NCI-H2081 treated with DMSO at 0.1 percent for 48 hours (cell line): Measurements from ENCODE around the gene COQ10B.
"Not testable (repeated sequence)": the region's sequence is repeated elsewhere in the genome, so short reads cannot be mapped to it uniquely, and the experiment has no call there.

ENCODE experiments used
- DNase-seq: peaks from one replicate; lab custom pipeline; 2025; lab: John Stamatoyannopoulos, UW

The COQ10B gene

GRCh38 chr2:197450935-197451358 lies 2.4 kb upstream of the COQ10B start:
- DNase-seq: not testable (repeated sequence)

- no peak for DNase-seq
Measured at GRCh38 chr2:197452754-197453122, 614 bp upstream of the COQ10B start.

- no peak for DNase-seq
Measured at GRCh38 chr2:197453914-197454398, 604 bp downstream of the COQ10B start.

- DNase-seq: no peak
Measured at GRCh38 chr2:197454923-197455322, 1.6 kb downstream of the COQ10B start.

- no peak for DNase-seq
Measured at GRCh38 chr2:197455428-197455827, 2.1 kb downstream of the COQ10B start.

- no peak for DNase-seq
Measured at GRCh38 chr2:197460649-197461048, 7.3 kb downstream of the COQ10B start.

GRCh38 chr2:197461057-197461456 lies 7.7 kb downstream of the COQ10B start:
- no peak for DNase-seq

- no peak for DNase-seq
Measured at GRCh38 chr2:197464175-197464574, 10.8 kb downstream of the COQ10B start.

GRCh38 chr2:197472166-197472565 lies 18.8 kb downstream of the COQ10B start:
- DNase-seq: no peak

GRCh38 chr2:197477797-197478196 lies 24.4 kb downstream of the COQ10B start:
- DNase-seq: no peak

GRCh38 chr2:197480165-197481036 lies 27.0 kb downstream of the COQ10B start:
- no peak for DNase-seq

- not testable (repeated sequence) for DNase-seq
Measured at GRCh38 chr2:197484248-197484647, 30.9 kb downstream of the COQ10B start.

GRCh38 chr2:197486175-197486574 lies 32.8 kb downstream of the COQ10B start:
- DNase-seq: no peak

- no peak for DNase-seq
Measured at GRCh38 chr2:197487385-197487784, 34.0 kb downstream of the COQ10B start.

GRCh38 chr2:197495433-197496134 lies 42.2 kb downstream of the COQ10B start:
- no peak for DNase-seq

- no peak for DNase-seq
Measured at GRCh38 chr2:197496695-197497094, 43.3 kb downstream of the COQ10B start.

- DNase-seq: no peak
Measured at GRCh38 chr2:197497326-197497725, 44.0 kb downstream of the COQ10B start.

GRCh38 chr2:197498235-197498936 lies 45.0 kb downstream of the COQ10B start:
- DNase-seq: no peak

- no peak for DNase-seq
Measured at GRCh38 chr2:197498937-197499593, 45.7 kb downstream of the COQ10B start.

- DNase-seq: peak; percentile 92
Measured at GRCh38 chr2:197499594-197500502, 46.5 kb downstream of the COQ10B start, which contains the start of the genes HSPD1 and HSPE1. Gene HSPD1 (minus strand): TSS chr2:197499840. CDS start chr2:197498848, 992 bp downstream. Gene HSPE1 (plus strand): TSS chr2:197500379. CDS start chr2:197500437, 58 bp downstream.
